Right atrium auricular region (tissue), 2 donors: ENCODE data around the gene DDX23. TPM values are rescaled to one million over a fixed set of nuclear protein-coding genes. Genes with fewer than 3 reads are reported as not detected.

Experiments
- DNase-seq: peaks from one replicate; pipeline ENCODE4 v3.0.0-alpha.2; 2019; ENCODE audit warnings: low spot score
- H3K27ac ChIP-seq, 2 donors: fragments of 200-600 bp; sonication (generic); 1 replicate in 1 of 2; 2 replicates in 1 of 2; pipeline ENCODE4 v1.5.1; 2016 to 2019
- H3K27me3 ChIP-seq, 2 donors: fragments of 200-600 bp; sonication (generic); one replicate each; pipeline versions ENCODE4 v1.5.1 to v1.6.0; 2017 to 2019
- H3K36me3 ChIP-seq: fragments of 200-600 bp; sonication (generic); one replicate; pipeline ENCODE4 v1.5.1; 2016
- H3K4me1 ChIP-seq, 2 donors: fragments of 200-600 bp; sonication (generic); one replicate each; pipeline versions ENCODE4 v1.5.1 to v1.6.0; 2017 to 2019
- H3K4me3 ChIP-seq, 2 donors: fragments of 200-600 bp; sonication (generic); 1 replicate in 1 of 2; 2 replicates in 1 of 2; pipeline ENCODE4 v1.5.1; 2017 to 2019; ENCODE audit warnings: mild to moderate bottlenecking in 1 of 2, moderate library complexity in 1 of 2
- H3K9me3 ChIP-seq, 2 donors: fragments of 200-600 bp; sonication (generic); one replicate each; pipeline ENCODE4 v1.5.1; 2019
- total RNA-seq, 2 donors: library from RNA; depleted of rRNA; stranded (reverse); fragments of >200 nt; gene quantifications; one replicate each; pipeline ENCODE4 v1.1.0, GENCODE V29; 2016
- TF ChIP-seq, protein P1 (sequence below), 2 donors: fragments of 200-600 bp; sonication (generic); IDR thresholded peaks; one replicate each; pipeline ENCODE4 v1.5.1; 2019; ENCODE audit warnings: antibody characterized with exemption in 2 of 2

The DDX23 gene
- total RNA-seq, 2 donors from 2014 or later: 28.3 to 34.2 TPM

DNA sequence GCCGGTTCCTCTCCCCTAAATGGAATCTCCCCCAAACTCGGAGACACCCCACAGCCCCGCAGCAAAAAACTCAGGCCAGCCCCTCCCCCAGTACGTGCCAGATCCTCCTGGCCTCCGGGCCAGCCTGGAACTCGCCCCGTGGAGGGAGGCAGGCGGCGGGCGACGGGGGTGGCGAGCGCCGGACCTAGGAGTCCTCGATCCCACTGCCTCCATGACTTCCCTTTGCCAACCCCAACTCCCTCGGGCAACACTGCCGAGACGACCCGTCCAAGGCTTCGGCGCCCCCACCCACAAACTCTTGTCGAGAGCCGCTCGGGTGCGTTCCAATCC, 63.5 kb downstream of the DDX23 start:
- H3K27ac ChIP-seq: peak overlapping the region; percentile 93 to 97
- DNase-seq: no peak
- no peaks in the 10 kb centered on the region for H3K9me3 ChIP-seq
- peaks cover 0 to 52% of the 10 kb centered on the region in 2 donors for H3K4me1 ChIP-seq
- no peaks in the 10 kb centered on the region for H3K27me3 ChIP-seq
- no peaks in the 10 kb centered on the region for H3K36me3 ChIP-seq
- peak overlapping the region; percentile 90 to 97 for H3K4me3 ChIP-seq
- TF ChIP-seq, protein P1, sequence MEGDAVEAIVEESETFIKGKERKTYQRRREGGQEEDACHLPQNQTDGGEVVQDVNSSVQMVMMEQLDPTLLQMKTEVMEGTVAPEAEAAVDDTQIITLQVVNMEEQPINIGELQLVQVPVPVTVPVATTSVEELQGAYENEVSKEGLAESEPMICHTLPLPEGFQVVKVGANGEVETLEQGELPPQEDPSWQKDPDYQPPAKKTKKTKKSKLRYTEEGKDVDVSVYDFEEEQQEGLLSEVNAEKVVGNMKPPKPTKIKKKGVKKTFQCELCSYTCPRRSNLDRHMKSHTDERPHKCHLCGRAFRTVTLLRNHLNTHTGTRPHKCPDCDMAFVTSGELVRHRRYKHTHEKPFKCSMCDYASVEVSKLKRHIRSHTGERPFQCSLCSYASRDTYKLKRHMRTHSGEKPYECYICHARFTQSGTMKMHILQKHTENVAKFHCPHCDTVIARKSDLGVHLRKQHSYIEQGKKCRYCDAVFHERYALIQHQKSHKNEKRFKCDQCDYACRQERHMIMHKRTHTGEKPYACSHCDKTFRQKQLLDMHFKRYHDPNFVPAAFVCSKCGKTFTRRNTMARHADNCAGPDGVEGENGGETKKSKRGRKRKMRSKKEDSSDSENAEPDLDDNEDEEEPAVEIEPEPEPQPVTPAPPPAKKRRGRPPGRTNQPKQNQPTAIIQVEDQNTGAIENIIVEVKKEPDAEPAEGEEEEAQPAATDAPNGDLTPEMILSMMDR (IDR thresholded peaks at IDR 0.05): no peak

DNA sequence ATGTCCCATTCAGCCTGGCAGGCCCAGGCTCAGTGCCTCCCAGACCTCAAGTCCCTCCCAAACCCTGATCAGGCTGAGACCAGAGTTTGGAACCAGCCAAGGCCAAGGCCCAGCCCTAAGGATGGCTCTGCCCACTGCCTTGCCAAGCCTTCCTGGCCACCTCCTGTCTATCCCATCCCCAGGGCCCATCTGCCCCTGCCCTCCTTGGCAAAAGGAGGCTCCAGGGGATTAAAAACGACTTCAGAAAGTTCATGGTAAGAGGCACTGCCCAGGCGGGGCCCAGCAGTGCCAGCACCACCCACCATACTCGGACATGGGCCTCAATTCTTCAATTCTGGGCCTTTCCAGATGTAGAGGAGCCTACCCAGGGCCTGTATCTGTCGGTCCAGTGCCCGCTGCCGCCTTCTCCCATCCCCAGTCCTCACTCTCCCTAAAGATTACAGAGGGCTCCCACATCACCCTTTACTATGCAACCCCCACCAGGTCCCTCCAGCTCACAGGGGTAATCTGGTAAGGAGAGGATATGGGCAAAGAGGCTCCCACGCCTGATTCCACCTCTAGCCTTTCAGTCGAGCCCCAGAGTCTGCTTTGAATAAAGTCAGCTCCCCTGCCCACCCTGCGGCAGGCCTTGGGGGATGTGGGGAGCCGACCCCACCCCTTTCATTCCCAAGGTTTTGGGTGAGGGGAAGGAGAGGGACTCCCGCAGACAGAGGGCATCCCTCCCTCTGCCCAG, 64.0 kb downstream of the DDX23 start:
- Histone ChIP-seq H3K27ac (peak overlapping the region; percentile 93 to 97), H3K9me3 (no peaks in the 10 kb centered on the region), H3K36me3 (peaks cover under 1% of the 10 kb centered on the region), H3K4me3 (peak overlapping the region; percentile 90 to 97), H3K4me1 (peaks cover 0 to 57% of the 10 kb centered on the region in 2 donors), H3K27me3 (no peaks in the 10 kb centered on the region)
- no peak for DNase-seq
- TF ChIP-seq, protein P1 (IDR thresholded peaks at IDR 0.05): peak in 1 of 2 donors; percentile 28

DNA sequence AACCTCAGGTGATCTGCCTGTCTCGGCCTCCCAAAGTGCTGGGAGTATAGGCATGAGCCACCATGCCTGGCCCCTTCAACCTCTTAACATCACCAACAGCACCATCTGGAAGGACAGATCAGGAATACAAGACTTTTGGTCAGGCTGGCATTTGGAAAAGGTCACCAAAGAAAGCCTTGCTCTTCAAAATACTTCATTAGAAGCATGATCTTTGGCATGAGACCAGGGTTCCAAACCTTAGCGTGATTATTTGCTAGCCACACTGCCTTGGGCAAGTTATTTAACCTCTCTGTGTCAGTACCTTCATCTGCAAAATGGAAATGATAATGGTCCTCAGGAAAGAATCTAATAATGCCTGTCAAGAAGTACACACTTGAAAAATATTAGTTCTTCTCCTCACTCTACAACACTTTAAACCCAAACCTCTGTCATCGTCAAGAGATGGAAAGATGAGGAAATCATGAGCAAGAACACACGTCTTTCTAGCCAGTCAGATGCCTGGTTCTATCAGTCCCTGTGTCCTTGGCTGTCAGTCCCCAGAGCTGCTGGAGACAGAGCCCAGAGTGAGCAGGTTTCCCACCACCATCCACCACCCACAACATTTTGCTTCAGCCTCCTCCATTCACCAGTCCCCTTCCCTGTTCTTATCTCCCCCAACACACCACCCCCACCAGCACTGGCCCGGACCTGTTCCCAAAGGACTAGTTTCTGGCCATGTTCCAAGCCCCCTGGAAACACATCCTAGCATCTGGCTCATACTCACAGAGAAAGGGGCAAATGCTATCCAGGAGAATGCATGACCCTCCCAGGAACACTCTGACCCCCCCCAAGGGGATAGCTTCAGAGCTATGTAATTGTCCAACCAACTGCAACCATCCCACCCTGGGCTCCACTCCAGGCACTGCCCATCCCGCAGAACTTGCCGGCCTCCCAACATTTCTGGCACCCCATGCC, 65.1 kb downstream of the DDX23 start:
- H3K27ac ChIP-seq: peak overlapping the region; percentile 93 to 97
- TF ChIP-seq, protein P1 (IDR thresholded peaks at IDR 0.05): no peak
- peaks cover 0 to 68% of the 10 kb centered on the region in 2 donors for H3K4me1 ChIP-seq
- no peaks in the 10 kb centered on the region for H3K27me3 ChIP-seq
- H3K4me3 ChIP-seq: peak overlapping the region; percentile 90 to 97
- no peaks in the 10 kb centered on the region for H3K9me3 ChIP-seq
- no peak for DNase-seq
- peaks cover 8% of the 10 kb centered on the region for H3K36me3 ChIP-seq

DNA sequence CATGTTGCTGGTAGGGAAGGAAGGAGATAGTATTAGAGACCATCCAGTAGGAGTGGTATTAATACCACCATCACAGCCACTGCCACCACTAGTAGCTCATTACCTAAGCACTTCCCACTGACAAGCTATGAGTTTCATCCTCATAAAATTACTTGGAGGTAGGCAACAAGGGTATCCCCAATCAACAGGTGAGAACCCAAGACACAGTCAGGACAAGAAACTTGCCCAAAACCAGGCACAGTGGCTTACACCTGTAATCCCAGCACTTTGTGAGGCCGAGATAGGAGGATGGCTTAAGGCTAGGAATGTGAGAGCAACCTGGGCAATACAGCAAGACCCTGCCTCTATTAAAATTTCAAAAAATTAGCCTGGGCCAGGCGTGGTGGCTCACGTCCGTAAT, 68.5 kb downstream of the DDX23 start:
- no peak for DNase-seq
- Histone ChIP-seq H3K36me3 (peaks cover 8% of the 10 kb centered on the region), H3K27ac (peak overlapping the region; percentile 83 to 93), H3K27me3 (no peaks in the 10 kb centered on the region), H3K4me3 (no peak overlapping the region), H3K4me1 (peaks cover 0 to 94% of the 10 kb centered on the region in 2 donors), H3K9me3 (no peaks in the 10 kb centered on the region)
- TF ChIP-seq, protein P1 (IDR thresholded peaks at IDR 0.05): no peak

DNA sequence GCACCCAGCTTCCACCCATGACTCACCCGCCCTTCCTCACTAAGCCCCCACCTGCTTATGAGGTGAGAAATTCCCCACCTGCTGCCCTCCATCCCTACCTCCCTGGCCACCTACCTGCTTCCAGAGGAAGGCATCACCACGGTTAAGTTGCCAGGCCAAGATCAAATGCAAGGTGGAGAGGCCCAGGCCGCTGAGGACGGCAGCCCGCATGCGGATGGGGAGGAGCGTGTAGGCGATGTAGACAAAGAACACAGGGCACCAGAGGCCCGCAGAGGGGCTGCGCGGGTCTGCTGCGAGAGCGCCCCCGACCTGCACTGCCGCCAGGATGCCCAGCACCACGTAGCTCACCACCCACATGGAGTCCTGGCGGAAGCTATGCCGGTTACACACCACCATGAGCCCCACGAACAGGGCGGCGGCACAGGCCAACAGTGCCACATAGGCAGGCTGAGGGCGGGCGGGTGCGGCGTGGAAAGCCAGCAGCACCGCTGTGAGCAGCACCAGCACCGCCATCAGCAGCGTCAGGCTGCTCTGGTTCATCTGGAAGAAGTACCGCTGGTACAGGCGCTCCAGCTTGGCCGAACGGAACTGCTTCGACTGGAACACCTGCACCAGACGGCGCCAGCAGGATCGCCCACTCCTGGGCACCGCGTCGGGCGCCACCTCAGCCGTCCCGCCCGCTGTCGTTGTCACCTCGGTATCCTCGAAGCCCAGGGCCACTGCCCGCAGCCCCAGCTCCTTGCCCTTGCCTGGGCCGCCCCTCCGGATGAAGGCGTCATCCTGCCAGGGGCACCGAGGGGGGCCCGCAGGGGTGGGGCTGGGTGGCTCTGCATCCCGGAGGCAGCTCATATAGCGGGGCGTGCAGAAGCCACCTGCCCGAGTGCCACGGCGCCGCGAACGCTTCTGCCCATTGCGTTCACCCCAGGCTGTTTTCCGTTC, 69.2 kb downstream of the DDX23 start:
- peaks cover 0 to 96% of the 10 kb centered on the region in 2 donors for H3K4me1 ChIP-seq
- peaks cover 8% of the 10 kb centered on the region for H3K36me3 ChIP-seq
- no peak for DNase-seq
- H3K27ac ChIP-seq: peak overlapping the region; percentile 83 to 93
- H3K27me3 ChIP-seq: no peaks in the 10 kb centered on the region
- no peaks in the 10 kb centered on the region for H3K9me3 ChIP-seq
- H3K4me3 ChIP-seq: peak overlapping the region in 1 of 2 donors; percentile 3
- TF ChIP-seq, protein P1 (IDR thresholded peaks at IDR 0.05): no peak
